NCI-H128 (cell line): ENCODE results near the gene C12orf75.
"Not testable (repeated sequence)": the region's sequence is repeated elsewhere in the genome, so short reads cannot be mapped to it uniquely, and the experiment has no call there.

Experiments used
- DNase-seq: peaks from one replicate; lab custom pipeline; 2025; ENCODE audit not compliant: unreplicated experiment; lab: John Stamatoyannopoulos, UW

Gene C12orf75

GRCh38 chr12:105309384-105309783 lies 21.1 kb upstream of the C12orf75 start:
- DNase-seq: not testable (repeated sequence)

GRCh38 chr12:105310476-105311085 lies 19.9 kb upstream of the C12orf75 start:
- DNase-seq: not testable (repeated sequence)

GRCh38 chr12:105311936-105312335 lies 18.6 kb upstream of the C12orf75 start:
- DNase-seq: not testable (repeated sequence)

- not testable (repeated sequence) for DNase-seq
Measured at GRCh38 chr12:105313755-105314154, 16.7 kb upstream of the C12orf75 start.

- DNase-seq: no peak
Measured at GRCh38 chr12:105315130-105315529, 15.4 kb upstream of the C12orf75 start.

GRCh38 chr12:105315726-105316125 lies 14.8 kb upstream of the C12orf75 start:
- no peak for DNase-seq

GRCh38 chr12:105316931-105317852 lies 13.3 kb upstream of the C12orf75 start:
- no peak for DNase-seq

GRCh38 chr12:105317942-105318621 lies 12.4 kb upstream of the C12orf75 start:
- DNase-seq: no peak

- no peak for DNase-seq
Measured at GRCh38 chr12:105318651-105319483, 11.6 kb upstream of the C12orf75 start.

GRCh38 chr12:105319691-105320209 lies 10.7 kb upstream of the C12orf75 start:
- no peak for DNase-seq

- DNase-seq: no peak
Measured at GRCh38 chr12:105321125-105321524, 9.4 kb upstream of the C12orf75 start.

- no peak for DNase-seq
Measured at GRCh38 chr12:105322070-105322469, 8.4 kb upstream of the C12orf75 start.

GRCh38 chr12:105324704-105325103 lies 5.8 kb upstream of the C12orf75 start:
- no peak for DNase-seq

- no peak for DNase-seq
Measured at GRCh38 chr12:105325117-105325516, 5.4 kb upstream of the C12orf75 start.

GRCh38 chr12:105329926-105330282 lies 587 bp upstream of the C12orf75 start:
- DNase-seq: no peak

- DNase-seq: no peak
Measured at GRCh38 chr12:105330931-105331804, 677 bp downstream of the C12orf75 start.

- no peak for DNase-seq
Measured at GRCh38 chr12:105331805-105332251, 1.3 kb downstream of the C12orf75 start.

GRCh38 chr12:105332286-105332685 lies 1.8 kb downstream of the C12orf75 start:
- DNase-seq: not testable (repeated sequence)

GRCh38 chr12:105332925-105333324 lies 2.4 kb downstream of the C12orf75 start:
- no peak for DNase-seq

- no peak for DNase-seq
Measured at GRCh38 chr12:105334001-105334400, 3.5 kb downstream of the C12orf75 start.
